ENCODE results near the gene BBOF1. TPM values are rescaled to one million over a fixed set of nuclear protein-coding genes. Genes with fewer than 3 reads are reported as not detected.
"Not testable (repeated sequence)": the region's sequence is repeated elsewhere in the genome, so short reads cannot be mapped to it uniquely, and the experiment has no call there.

BBOF1 gene
- total RNA-seq, 6 donors from 2014 or later = 4.4 to 35.1 (median 10.0) TPM

DNA sequence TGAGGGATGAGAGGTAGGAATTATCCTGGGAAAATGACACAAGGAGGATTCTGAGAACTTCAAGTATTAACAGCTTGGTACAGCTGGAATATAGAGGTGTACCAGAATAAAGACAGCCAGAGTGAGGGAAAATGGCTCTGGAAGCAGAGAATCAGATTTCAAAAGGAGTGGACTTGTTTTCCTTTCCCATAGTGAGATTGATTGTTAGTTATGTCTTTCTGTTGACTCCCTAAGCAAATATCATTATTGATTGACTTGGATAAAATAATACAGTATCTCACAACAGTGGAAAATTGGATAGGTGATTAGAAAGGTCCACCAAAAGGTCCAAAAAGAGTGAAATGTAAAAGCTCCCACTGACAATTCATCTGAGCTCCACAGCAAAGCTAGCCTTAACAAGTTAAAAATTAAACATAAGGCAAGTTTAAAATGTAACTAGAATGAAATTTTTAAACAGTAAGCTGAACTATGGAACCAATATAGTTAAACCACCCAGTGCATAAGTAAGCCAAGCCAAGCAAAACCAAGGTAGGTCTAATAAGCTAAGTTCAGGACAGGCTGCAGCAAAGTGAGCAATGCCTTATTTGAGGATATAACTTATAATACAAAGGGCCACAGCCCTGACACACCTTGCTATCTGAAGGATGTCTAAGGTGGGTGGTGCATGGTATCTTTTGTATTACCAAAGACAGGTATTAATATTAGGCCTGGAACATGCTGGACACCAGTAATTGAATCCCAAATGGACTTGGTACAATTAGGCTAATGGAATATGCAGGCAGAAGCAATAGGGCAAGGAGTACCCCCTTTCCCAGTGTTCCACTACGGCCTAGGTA is 21.8 kb upstream of the BBOF1 start:
- no peak for DNase-seq
- no peaks in the 10 kb centered on the region for H3K4me1 ChIP-seq
- H3K36me3 ChIP-seq = peaks cover 2 to 20% (median 7%) of the 10 kb centered on the region in 4 donors
- H3K4me3 ChIP-seq = no peak overlapping the region
- TF ChIP-seq POLR2AphosphoS5 (IDR thresholded peaks at IDR 0.05) (no peak), EP300 (IDR thresholded peaks at IDR 0.05) (no peak), POLR2A (IDR thresholded peaks at IDR 0.05) (no peak)
- TF ChIP-seq, protein P1, sequence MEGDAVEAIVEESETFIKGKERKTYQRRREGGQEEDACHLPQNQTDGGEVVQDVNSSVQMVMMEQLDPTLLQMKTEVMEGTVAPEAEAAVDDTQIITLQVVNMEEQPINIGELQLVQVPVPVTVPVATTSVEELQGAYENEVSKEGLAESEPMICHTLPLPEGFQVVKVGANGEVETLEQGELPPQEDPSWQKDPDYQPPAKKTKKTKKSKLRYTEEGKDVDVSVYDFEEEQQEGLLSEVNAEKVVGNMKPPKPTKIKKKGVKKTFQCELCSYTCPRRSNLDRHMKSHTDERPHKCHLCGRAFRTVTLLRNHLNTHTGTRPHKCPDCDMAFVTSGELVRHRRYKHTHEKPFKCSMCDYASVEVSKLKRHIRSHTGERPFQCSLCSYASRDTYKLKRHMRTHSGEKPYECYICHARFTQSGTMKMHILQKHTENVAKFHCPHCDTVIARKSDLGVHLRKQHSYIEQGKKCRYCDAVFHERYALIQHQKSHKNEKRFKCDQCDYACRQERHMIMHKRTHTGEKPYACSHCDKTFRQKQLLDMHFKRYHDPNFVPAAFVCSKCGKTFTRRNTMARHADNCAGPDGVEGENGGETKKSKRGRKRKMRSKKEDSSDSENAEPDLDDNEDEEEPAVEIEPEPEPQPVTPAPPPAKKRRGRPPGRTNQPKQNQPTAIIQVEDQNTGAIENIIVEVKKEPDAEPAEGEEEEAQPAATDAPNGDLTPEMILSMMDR (IDR thresholded peaks at IDR 0.05) = no peak
- H3K27me3 ChIP-seq = no peaks in the 10 kb centered on the region
- 90 to 100% methylated on average over 1 of the region's 1 CpG for WGBS, 2 donors
- no peak overlapping the region for H3K27ac ChIP-seq
- no peaks in the 10 kb centered on the region for H3K9me3 ChIP-seq
- no peak for ATAC-seq (ENCODE audit: low FRiP score in 2 of 2)

DNA sequence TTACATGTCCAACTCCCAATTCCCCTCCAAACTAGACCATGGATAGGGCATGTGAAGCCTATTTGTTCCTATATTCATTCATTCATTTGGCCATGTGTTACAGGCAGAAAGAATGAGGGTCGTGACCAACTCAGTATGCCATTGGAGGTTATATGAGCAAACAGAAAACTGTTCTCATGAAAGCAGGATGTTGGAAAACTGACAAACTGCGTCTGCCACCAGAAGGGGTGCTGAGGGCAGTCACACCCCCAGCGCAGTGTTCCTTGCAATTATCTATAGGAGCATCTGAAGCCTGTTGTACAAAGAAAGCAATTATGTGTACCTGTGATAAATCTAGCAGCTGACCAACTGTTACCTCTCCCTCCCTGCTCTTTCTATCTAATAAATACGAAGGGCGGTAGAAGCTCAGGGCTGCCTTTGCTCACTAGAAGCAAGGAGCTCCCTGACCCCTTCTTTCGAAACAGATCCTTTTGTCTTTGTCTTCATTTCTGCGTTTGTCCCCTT is 21.2 kb upstream of the BBOF1 start:
- WGBS, 2 donors = 88 to 92% methylated on average over 7 of the region's 7 CpGs
- no peak for DNase-seq
- H3K27ac ChIP-seq = no peak overlapping the region

DNA sequence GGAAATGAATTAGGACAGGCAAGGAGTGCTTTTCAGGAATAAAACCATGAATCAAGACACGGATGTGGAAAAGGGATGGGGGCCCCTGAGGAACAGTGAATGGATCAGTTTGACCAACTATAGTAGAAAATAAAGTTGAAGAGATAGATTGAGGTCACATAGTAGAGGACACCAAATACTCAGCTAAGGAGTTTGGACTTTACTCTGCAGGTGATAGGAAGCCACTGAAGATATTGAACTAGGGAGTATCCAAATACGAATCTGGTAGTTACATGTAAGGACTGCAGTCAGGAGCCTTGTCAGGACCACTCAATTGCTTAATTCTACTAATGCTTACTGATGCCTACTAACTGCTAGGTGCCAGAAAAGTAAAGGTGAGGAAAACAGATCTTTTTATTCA is 20.4 kb upstream of the BBOF1 start:
- H3K27me3 ChIP-seq = no peaks in the 10 kb centered on the region
- H3K27ac ChIP-seq = no peak overlapping the region
- no peaks in the 10 kb centered on the region for H3K4me1 ChIP-seq
- 91 to 92% methylated on average over 2 of the region's 2 CpGs for WGBS, 2 donors
- TF ChIP-seq POLR2AphosphoS5 (IDR thresholded peaks at IDR 0.05) = no peak
- TF ChIP-seq POLR2A (IDR thresholded peaks at IDR 0.05) = no peak
- no peak for TF ChIP-seq EP300 (IDR thresholded peaks at IDR 0.05)
- TF ChIP-seq, protein P1 (IDR thresholded peaks at IDR 0.05) = no peak
- H3K4me3 ChIP-seq = no peak overlapping the region
- no peaks in the 10 kb centered on the region for H3K9me3 ChIP-seq
- no peak for ATAC-seq (ENCODE audit: low FRiP score in 2 of 2)
- peaks cover 2 to 26% (median 9%) of the 10 kb centered on the region in 4 donors for H3K36me3 ChIP-seq
- no peak for DNase-seq

More for the DNA sequence above, 21.2 kb upstream of the BBOF1 start:
- Histone ChIP-seq H3K36me3 (peaks cover 2 to 20% (median 7%) of the 10 kb centered on the region in 4 donors), H3K27me3 (no peaks in the 10 kb centered on the region), H3K4me1 (no peaks in the 10 kb centered on the region), H3K9me3 (no peaks in the 10 kb centered on the region), H3K4me3 (no peak overlapping the region)
- TF ChIP-seq, protein P1 (IDR thresholded peaks at IDR 0.05) = no peak
- ATAC-seq (ENCODE audit: low FRiP score in 2 of 2) = no peak

DNA sequence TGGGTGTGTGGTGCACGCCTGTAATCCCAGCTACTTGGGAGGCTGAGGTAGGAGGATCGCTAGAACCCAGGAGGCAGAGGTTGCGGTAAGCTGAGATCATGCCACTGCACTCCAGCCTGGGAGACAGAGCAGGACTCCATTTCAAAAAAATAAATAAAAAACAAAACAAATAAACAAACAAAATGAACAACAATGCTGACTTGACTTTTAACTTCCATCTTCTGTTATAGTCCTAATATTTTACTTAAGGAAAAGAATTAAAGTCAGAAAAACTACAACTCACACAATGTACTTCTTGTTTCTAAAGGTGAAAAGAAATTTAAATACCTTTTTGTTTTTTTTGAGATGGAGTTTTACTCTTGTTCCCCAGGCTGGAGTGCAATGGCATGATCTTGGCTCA is 13.5 kb upstream of the BBOF1 start:
- H3K4me3 ChIP-seq; H3K9me3 ChIP-seq; H3K27ac ChIP-seq; DNase-seq; H3K27me3 ChIP-seq; ATAC-seq (ENCODE audit: low FRiP score in 2 of 2); H3K4me1 ChIP-seq: not testable (repeated sequence)
- peaks cover 0 to 31% (median 19%) of the 10 kb centered on the region in 4 donors for H3K36me3 ChIP-seq
- WGBS, 2 donors = 96 to 100% methylated on average over 3 of the region's 3 CpGs

DNA sequence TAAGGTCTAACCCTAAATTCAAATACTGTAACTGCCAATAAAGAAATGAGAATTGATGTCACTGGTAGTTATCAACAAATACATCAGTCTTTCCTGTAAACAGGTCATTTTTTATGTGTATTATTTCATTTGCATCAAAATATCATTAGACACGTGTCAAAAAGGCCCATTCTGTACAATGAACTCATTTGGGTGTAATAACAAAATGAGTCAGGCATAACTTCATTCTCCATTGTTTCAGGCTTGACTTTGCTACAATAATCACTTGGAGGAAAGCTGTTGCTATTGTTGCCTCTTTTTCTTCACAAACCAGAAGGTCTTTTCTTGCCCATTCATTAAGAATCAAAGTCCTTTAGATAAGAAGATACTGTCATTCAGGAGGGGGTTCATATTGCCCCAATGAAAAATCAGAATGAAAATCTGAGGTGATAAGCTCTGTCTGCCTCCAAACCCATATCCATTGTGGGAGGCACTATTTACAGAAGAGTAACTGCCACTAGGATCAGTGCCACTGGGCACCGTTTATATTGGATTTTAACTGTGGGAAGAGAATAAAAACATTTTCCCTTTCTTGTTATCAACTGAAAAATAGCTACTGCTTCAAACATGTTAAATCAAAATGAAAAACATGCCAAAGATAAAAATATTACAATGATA is 10.2 kb upstream of the BBOF1 start:
- Histone ChIP-seq H3K27ac (no peak overlapping the region), H3K4me3 (no peak overlapping the region), H3K27me3 (no peaks in the 10 kb centered on the region), H3K9me3 (no peaks in the 10 kb centered on the region), H3K36me3 (peaks cover 0 to 40% (median 22%) of the 10 kb centered on the region in 4 donors), H3K4me1 (no peaks in the 10 kb centered on the region)
- DNase-seq (no peak), ATAC-seq (ENCODE audit: low FRiP score in 2 of 2) (no peak)
- TF ChIP-seq EP300 (IDR thresholded peaks at IDR 0.05) = no peak
- TF ChIP-seq, protein P1 (IDR thresholded peaks at IDR 0.05) = no peak
- TF ChIP-seq POLR2A (IDR thresholded peaks at IDR 0.05) = no peak
- no peak for TF ChIP-seq POLR2AphosphoS5 (IDR thresholded peaks at IDR 0.05)
- 75 to 77% methylated on average over 2 of the region's 2 CpGs for WGBS, 2 donors

All from upper lobe of left lung (tissue), 6 donors.